ENCODE results near the gene CREBBP.
"Not testable (repeated sequence)": the region's sequence is repeated elsewhere in the genome, so short reads cannot be mapped to it uniquely, and the experiment has no call there.

The CREBBP gene

DNA sequence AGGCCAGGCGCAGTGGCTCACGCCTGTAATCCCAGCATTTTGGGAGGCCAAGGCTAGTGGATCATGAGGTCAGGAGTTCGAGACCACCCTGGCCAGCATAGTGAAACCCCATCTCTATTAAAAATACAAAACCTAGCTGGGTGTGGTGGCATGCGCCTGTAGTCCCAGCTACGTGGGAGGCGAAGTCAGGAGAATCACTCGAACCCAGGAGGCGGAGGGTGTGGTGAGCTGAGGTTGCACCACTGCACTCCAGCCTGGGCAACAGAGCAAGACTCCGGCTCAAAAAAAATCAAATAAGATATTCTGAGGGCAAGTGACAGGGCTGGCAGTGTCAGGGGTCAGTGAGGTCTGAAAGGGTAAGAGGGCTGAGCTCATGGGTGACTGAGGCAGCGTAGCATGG is 166.1 kb downstream of the CREBBP start:
- not testable (repeated sequence) for DNase-seq (ENCODE audit: low spot score)

DNA sequence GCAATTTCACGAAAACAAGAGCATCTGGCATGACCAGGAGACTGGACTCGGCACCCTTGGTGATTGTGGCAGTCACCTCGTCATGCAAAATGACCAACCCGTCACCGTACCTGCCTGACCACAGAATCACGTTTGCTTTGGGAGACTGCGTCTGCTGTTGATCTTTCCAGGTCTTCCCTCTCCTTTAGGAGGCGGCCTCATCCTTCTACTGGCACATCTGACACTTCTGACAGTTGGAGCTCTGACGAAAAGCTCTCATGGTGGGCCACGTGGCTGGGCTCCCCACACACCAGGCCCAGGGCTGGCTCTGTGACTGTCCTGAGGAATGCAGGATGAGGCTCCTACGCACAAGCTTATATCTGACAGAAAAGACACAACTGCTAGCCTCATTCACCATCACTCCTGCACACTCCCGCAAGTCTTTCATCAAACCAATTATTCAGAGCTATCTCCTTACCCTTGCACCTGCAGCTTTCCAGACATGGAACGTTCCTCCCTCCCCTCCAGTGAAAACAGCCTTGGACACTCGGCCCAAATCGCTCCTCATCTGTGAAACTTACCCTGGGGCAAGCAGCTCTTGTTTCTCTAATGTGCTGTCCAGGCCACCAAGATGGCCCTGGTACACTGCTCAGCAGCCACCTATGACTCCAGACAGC is 166.8 kb downstream of the CREBBP start:
- DNase-seq (ENCODE audit: low spot score): no peak

DNA sequence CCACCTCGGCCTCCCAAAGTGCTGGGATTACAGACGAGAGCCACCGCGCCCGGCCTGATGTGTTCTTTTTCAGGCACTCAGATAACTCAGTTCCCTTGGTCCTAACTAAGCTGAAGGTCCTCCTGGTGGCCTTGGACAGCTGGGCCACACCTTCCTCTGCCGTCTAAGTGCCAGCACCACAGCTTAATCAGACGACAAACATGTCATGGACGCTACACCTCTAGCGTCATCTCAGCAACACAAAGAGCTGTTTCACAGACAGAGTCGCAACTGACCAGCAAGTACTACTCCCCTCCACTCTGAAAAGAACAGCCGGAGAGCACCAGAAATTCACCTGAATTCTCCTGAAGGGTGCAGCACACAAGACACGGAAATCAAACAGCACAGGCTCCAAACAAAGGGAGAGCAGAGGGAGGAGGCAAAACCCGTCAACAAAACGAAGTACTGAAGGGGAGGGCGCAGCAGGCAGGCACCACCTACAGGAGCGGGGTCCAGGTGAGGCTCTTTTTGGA is 167.6 kb downstream of the CREBBP start:
- DNase-seq (ENCODE audit: low spot score): no peak

- no peak for DNase-seq (ENCODE audit: low spot score)
Observed at GRCh38 chr16:3706253-3707012, 174.1 kb downstream of the CREBBP start.

- DNase-seq (ENCODE audit: low spot score): no peak
Observed at GRCh38 chr16:3702082-3702481, 178.4 kb downstream of the CREBBP start.

DNA sequence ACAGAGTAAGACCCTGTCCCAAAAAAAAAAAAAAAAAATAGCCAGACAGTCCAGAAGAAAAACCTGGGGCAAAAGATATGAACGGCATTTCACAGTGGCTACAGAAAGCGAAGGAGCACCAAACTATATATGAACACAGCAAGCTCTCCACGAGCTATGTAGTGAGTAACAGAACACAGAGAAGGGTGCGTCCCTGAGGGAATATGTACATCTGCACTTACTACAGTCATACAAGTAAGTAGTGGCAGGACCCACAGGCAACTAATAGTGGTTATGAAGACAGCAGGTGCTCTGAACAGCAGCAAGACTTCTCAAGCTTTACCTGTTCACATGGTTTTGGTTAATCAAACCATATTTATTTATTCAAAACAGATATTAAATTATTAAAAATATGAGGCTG is 179.0 kb downstream of the CREBBP start:
- DNase-seq (ENCODE audit: low spot score): no peak

- no peak for DNase-seq (ENCODE audit: low spot score)
Observed at GRCh38 chr16:3698941-3699340, 181.6 kb downstream of the CREBBP start.

GRCh38 chr16:3696425-3697218 is 183.9 kb downstream of the CREBBP start:
- DNase-seq (ENCODE audit: low spot score): no peak

DNA sequence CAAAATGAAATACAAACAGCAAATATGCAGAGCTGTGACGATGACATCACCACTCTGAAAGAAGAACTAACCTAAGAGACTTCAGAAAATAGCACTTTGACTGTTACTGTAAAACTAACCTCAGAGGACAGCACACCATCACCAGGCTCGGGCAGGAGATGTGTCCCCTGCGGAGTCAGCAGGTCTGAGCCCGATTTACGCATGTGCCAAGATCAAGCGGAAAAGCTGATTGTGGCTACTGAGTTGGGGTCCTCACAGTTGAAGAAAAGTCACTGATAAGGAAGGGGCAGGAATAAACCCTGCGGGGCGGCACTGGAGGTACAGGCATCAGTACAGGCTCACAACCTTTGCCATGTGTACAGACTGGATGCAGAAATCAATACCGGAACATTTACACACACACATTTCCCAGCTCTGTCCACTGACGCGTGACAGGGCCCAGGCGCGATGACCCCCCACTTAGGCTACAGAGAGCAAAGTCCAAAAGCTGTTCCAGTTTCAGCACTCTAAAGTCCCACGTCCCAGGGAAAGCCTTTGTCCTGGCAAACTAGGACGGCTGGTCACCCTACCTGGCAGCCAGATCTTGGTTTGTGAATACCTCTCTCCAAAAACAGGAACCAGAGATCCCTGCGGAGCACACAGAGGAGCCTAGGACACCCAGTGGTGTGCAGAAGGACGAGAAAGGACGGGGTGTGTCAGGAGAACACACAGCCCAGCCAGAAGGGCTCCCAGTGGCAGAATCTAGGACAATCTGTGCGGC is 184.7 kb downstream of the CREBBP start:
- no peak for DNase-seq (ENCODE audit: low spot score)

- DNase-seq (ENCODE audit: low spot score): no peak
Observed at GRCh38 chr16:3694051-3694450, 186.5 kb downstream of the CREBBP start.

DNA sequence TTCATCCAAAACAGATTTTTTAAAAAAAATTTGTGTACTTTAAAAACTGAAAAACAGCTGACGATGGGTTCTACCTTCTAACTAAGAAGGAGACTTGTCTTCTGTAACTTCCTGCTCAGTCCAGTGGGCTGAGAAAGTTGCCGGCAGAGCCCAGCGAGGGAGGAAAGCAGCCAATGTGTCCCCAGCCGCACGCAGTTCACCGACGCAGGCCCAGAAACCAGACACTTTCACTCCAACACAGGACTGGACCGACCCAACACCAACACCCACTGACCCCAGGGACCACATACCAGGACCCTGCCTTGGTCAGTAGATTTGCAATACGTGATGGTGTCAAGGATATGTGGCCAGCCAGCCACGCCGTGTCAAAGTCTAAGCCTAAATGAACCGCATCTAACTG is 188.8 kb downstream of the CREBBP start:
- DNase-seq (ENCODE audit: low spot score): no peak

DNA sequence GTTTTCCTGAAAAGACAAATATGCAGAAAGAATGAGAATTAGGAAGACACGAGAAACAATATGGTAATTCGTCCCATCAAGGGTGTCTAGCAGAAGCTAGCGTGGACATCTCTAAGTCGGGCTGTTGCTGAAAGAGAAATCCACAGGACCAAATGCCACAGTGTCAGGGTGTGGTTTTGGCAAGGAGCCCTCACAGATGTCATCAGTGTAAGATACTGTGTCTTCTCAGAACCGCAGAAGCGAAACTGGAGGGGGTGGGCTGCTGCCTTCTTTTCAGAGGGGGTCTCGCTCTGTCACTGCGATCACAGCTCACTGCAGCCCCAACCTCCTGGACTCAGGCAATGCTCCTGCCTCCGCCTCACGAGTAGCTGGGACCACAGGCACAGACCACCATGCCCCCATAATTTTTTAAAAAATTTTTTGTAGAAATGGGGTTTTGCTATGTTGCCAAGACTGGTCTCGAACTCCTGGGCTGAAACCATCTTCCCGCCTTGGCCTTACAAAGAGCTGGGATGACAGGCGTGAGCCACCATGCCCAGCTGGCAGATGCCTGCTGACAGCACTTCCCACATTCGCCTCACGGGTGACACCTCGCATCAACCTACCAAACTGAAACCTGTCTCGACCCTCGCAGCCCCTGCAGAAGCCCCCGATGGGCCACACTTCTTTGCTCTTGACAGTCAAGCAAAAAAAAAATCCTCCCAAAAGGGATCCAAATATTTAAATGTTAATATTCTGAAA is 189.4 kb downstream of the CREBBP start:
- DNase-seq (ENCODE audit: low spot score): no peak

GRCh38 chr16:3690470-3690928 is 190.0 kb downstream of the CREBBP start:
- peak; percentile 95 for DNase-seq (ENCODE audit: low spot score)

DNA sequence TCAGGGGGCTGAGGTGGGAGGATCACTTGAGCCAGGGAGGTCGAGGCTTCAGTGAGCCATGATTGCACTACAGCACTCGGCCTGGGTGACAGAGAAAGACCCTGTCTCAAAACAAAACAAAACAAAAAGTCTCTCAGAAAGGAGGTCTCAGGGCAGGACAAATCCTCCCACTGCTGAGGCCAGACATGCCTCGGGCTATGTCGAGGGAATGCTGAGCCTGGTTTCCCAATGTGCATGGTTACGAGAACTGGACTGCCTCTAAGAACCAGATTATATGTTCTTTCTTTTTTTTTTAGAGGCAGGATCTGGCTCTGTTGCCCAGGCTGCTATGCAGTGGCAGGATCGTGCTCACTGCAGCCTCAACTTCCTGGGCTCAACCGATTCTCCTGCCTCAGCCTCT is 190.8 kb downstream of the CREBBP start:
- DNase-seq (ENCODE audit: low spot score): no peak

- no peak for DNase-seq (ENCODE audit: low spot score)
Observed at GRCh38 chr16:3687792-3688191, 192.7 kb downstream of the CREBBP start.

GRCh38 chr16:3687021-3687420 is 193.5 kb downstream of the CREBBP start:
- no peak for DNase-seq (ENCODE audit: low spot score)

GRCh38 chr16:3681206-3681605 is 199.3 kb downstream of the CREBBP start:
- no peak for DNase-seq (ENCODE audit: low spot score)

DNA sequence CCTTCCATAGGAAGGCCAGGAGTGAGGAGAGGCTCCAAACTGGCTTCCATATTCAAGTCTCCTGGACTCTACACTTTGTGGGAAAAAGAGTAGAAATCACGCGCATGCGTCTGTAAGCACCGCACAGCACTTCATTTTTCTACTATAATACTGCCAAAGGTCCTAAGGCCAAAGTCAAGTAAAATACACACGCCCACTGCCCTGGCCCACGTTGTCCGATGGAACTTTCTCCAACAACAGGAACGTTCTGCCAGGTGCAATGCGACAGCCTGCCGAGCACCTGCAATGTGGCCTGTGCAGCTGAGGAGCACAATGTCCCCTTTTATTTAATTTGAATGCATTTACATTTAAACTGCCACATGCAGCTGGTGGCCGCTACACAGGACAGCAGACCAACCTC is 202.5 kb downstream of the CREBBP start:
- no peak for DNase-seq (ENCODE audit: low spot score)

GRCh38 chr16:3675601-3676130 is 204.8 kb downstream of the CREBBP start:
- DNase-seq (ENCODE audit: low spot score): no peak
